Caki2 (cell line): Measurements from ENCODE around the gene UAP1L1. TPM values are rescaled to one million over a fixed set of nuclear protein-coding genes. Genes with fewer than 3 reads are reported as not detected.

ENCODE experiments used
- DNase-seq: peaks from one replicate; pipeline ENCODE4 v3.0.0-alpha.2; 2015; ENCODE audit warnings: low read depth
- in situ Hi-C: cut with HindIII; loops from 2 replicates; pipeline ENCODE4 v1.10.0; 2016; ENCODE audit warnings: low sequenced_read_pairs, low pct_unique_long_range_greater_than_20kb, mixed read lengths
- total RNA-seq: library from RNA; depleted of rRNA; stranded (reverse); fragments of >200 nt; shearing (Covaris generic); gene quantifications from 2 replicates; pipeline ENCODE4 v1.2.3, GENCODE V29; 2014; ENCODE audit warnings: low replicate concordance

UAP1L1 gene
- total RNA-seq, 1 experiment from 2014 or later, result 2.1 TPM

GRCh38 chr9:137039611-137040366 lies 37.5 kb upstream of the UAP1L1 start:
- in situ Hi-C loops, result no loop called here
- no peak for DNase-seq

- in situ Hi-C loops, result no loop called here
- no peak for DNase-seq
Observed at GRCh38 chr9:137040568-137040967, 36.7 kb upstream of the UAP1L1 start.

- in situ Hi-C loops, result no loop called here
- no peak for DNase-seq
Observed at GRCh38 chr9:137041124-137041523, 36.2 kb upstream of the UAP1L1 start.

GRCh38 chr9:137042751-137043727 lies 34.3 kb upstream of the UAP1L1 start:
- DNase-seq, result no peak
- in situ Hi-C loops, result no loop called here

GRCh38 chr9:137044037-137044436 lies 33.3 kb upstream of the UAP1L1 start:
- in situ Hi-C loops, result no loop called here
- DNase-seq, result no peak

GRCh38 chr9:137044502-137045177 lies 32.7 kb upstream of the UAP1L1 start:
- in situ Hi-C loops, result no loop called here
- DNase-seq, result peak; percentile 29

- DNase-seq, result no peak
- in situ Hi-C loops, result no loop called here
Observed at GRCh38 chr9:137045294-137046087, 31.8 kb upstream of the UAP1L1 start.

GRCh38 chr9:137046088-137046787 lies 31.1 kb upstream of the UAP1L1 start, which contains the start of gene NPDC1:
Gene NPDC1, minus strand, starts transcription at chr9:137046177. Its CDS starts 188 bp downstream, at chr9:137045989.
- in situ Hi-C loops, result no loop called here
- DNase-seq, result peak; percentile 79

GRCh38 chr9:137048655-137049543 lies 28.4 kb upstream of the UAP1L1 start:
- no peak for DNase-seq
- in situ Hi-C loops, result no loop called here

GRCh38 chr9:137049544-137050449 lies 27.5 kb upstream of the UAP1L1 start:
- in situ Hi-C loops, result no loop called here
- DNase-seq, result no peak

GRCh38 chr9:137050570-137050969 lies 26.7 kb upstream of the UAP1L1 start:
- in situ Hi-C loops, result no loop called here

GRCh38 chr9:137051145-137051724 lies 26.1 kb upstream of the UAP1L1 start:
- DNase-seq, result no peak
- in situ Hi-C loops, result no loop called here

More at GRCh38 chr9:137050570-137050969, 26.7 kb upstream of the UAP1L1 start:
- no peak for DNase-seq

- no peak for DNase-seq
- in situ Hi-C loops, result no loop called here
Observed at GRCh38 chr9:137052293-137052692, 25.0 kb upstream of the UAP1L1 start.

GRCh38 chr9:137052998-137053943 lies 24.0 kb upstream of the UAP1L1 start:
- in situ Hi-C loops, result no loop called here
- no peak for DNase-seq
